Ectodermal cell (in vitro differentiated cells): ENCODE measurements around the gene HDAC7.

ENCODE experiments used
- H3K27ac ChIP-seq: 2 replicates; pipeline ENCODE4 v1.7.0; 2013; ENCODE audit warnings: mild to moderate bottlenecking, low read depth, low read length; ENCODE audit not compliant: insufficient read depth, poor library complexity, severe bottlenecking
- H3K27me3 ChIP-seq: 2 replicates; pipeline ENCODE4 v1.7.0; 2013; ENCODE audit warnings: mild to moderate bottlenecking, low read length; ENCODE audit not compliant: insufficient read depth, control insufficient read depth, poor library complexity, severe bottlenecking
- H3K36me3 ChIP-seq: one replicate; pipeline ENCODE4 v1.7.0; 2013; ENCODE audit warnings: low read length; ENCODE audit not compliant: control insufficient read depth, insufficient read depth
- H3K4me1 ChIP-seq: one replicate; pipeline ENCODE4 v1.7.0; 2013; ENCODE audit warnings: low read length; ENCODE audit not compliant: control insufficient read depth, insufficient read depth
- H3K4me3 ChIP-seq: 2 replicates; pipeline ENCODE4 v1.7.0; 2013; ENCODE audit warnings: low read depth, low read length, control low read depth; ENCODE audit not compliant: insufficient read depth
- H3K9me3 ChIP-seq: 2 replicates; pipeline ENCODE4 v1.7.0; 2013; ENCODE audit warnings: mild to moderate bottlenecking, low read length, moderate library complexity; ENCODE audit not compliant: control insufficient read depth
- WGBS, 2 experiments: methylation state at CpG; one replicate each; pipeline ENCODE4 v1.1.7; 2013; ENCODE audit warnings: missing lambda C conversion rate in 2 of 2; 5-methylcytosine and 5-hydroxymethylcytosine counted together

HDAC7 gene

GRCh38 chr12:47737936-47738594 lies 81.6 kb downstream of the HDAC7 start:
- H3K36me3 ChIP-seq: no peaks in the 10 kb centered on the region
- no peaks in the 10 kb centered on the region for H3K27me3 ChIP-seq
- WGBS, 2 experiments: 93 to 95% methylated on average over 16 to 17 of the region's 17 CpGs
- no peaks in the 10 kb centered on the region for H3K9me3 ChIP-seq
- H3K4me3 ChIP-seq: no peak overlapping the region
- peaks cover 20% of the 10 kb centered on the region for H3K4me1 ChIP-seq
- H3K27ac ChIP-seq: no peak overlapping the region

GRCh38 chr12:47736877-47737676 lies 82.6 kb downstream of the HDAC7 start:
- Histone ChIP-seq H3K27me3 (no peaks in the 10 kb centered on the region), H3K4me3 (no peak overlapping the region), H3K9me3 (no peaks in the 10 kb centered on the region), H3K27ac (no peak overlapping the region), H3K4me1 (peaks cover 20% of the 10 kb centered on the region), H3K36me3 (no peaks in the 10 kb centered on the region)
- WGBS, 2 experiments: 89 to 93% methylated on average over 19 of the region's 19 CpGs

GRCh38 chr12:47736216-47736615 lies 83.5 kb downstream of the HDAC7 start:
- no peak overlapping the region for H3K27ac ChIP-seq
- H3K4me1 ChIP-seq: peaks cover 20% of the 10 kb centered on the region
- H3K9me3 ChIP-seq: no peaks in the 10 kb centered on the region
- no peaks in the 10 kb centered on the region for H3K36me3 ChIP-seq
- no peak overlapping the region for H3K4me3 ChIP-seq
- WGBS, 2 experiments: 93 to 94% methylated on average over 4 of the region's 4 CpGs
- H3K27me3 ChIP-seq: no peaks in the 10 kb centered on the region

- Histone ChIP-seq H3K9me3 (no peaks in the 10 kb centered on the region), H3K27me3 (no peaks in the 10 kb centered on the region), H3K27ac (no peak overlapping the region), H3K4me1 (peaks cover 16% of the 10 kb centered on the region), H3K36me3 (no peaks in the 10 kb centered on the region), H3K4me3 (no peak overlapping the region)
- 93 to 94% methylated on average over 11 of the region's 11 CpGs for WGBS, 2 experiments
Observed at GRCh38 chr12:47735649-47736048, 84.1 kb downstream of the HDAC7 start.

- 45 to 50% methylated on average over 12 of the region's 12 CpGs for WGBS, 2 experiments
- no peaks in the 10 kb centered on the region for H3K9me3 ChIP-seq
- no peak overlapping the region for H3K27ac ChIP-seq
- no peaks in the 10 kb centered on the region for H3K36me3 ChIP-seq
- H3K27me3 ChIP-seq: no peaks in the 10 kb centered on the region
- H3K4me3 ChIP-seq: no peak overlapping the region
- H3K4me1 ChIP-seq: peaks cover 10% of the 10 kb centered on the region
Observed at GRCh38 chr12:47734725-47735480, 84.8 kb downstream of the HDAC7 start.

- Histone ChIP-seq H3K36me3 (no peaks in the 10 kb centered on the region), H3K27ac (no peak overlapping the region), H3K4me3 (no peak overlapping the region), H3K4me1 (peaks cover 10% of the 10 kb centered on the region), H3K27me3 (no peaks in the 10 kb centered on the region), H3K9me3 (no peaks in the 10 kb centered on the region)
- WGBS, 2 experiments: 91 to 94% methylated on average over 4 of the region's 4 CpGs
Observed at GRCh38 chr12:47733142-47733541, 86.6 kb downstream of the HDAC7 start.
